K562 (cell line): ENCODE results near the gene CDKL1. TPM values are rescaled to one million over a fixed set of nuclear protein-coding genes. Genes with fewer than 3 reads are reported as not detected.

Experiments
- CBFA2T2 ChIP-seq: fragments of 450-650 bp; conservative IDR thresholded peaks from 2 replicates; pipeline ENCODE4 v1.6.1; 2017; ENCODE audit warnings: mild to moderate bottlenecking
- CBX8 ChIP-seq: fragments of 200-600 bp; sonication (generic); IDR thresholded peaks from 2 replicates; pipeline ENCODE4 v1.6.1; 2012; ENCODE audit warnings: borderline replicate concordance, mixed run types, low read depth, mild to moderate bottlenecking, moderate library complexity, mixed read lengths, low read length, control low read depth, inconsistent platforms; ENCODE audit not compliant: poor library complexity, severe bottlenecking; ENCODE audit errors: extremely low read depth
- CCAR2 ChIP-seq: fragments of 200-400 bp; formaldehyde crosslinking; IDR thresholded peaks from 2 replicates; pipeline ENCODE4 v1.6.1; 2017; ENCODE audit warnings: mild to moderate bottlenecking, low read depth, low read length
- CCNT2 ChIP-seq: IDR thresholded peaks from 2 replicates; pipeline ENCODE4 v1.6.1; 2011; ENCODE audit warnings: borderline replicate concordance, low read depth, mild to moderate bottlenecking, moderate library complexity, mixed read lengths, low read length; ENCODE audit not compliant: insufficient read length; ENCODE audit errors: extremely low read depth
- CHAMP1 ChIP-seq: fragments of 450-650 bp; IDR thresholded peaks from 2 replicates; pipeline ENCODE4 v1.6.1; 2016; ENCODE audit warnings: mild to moderate bottlenecking
- DDX20 ChIP-seq: fragments of 450-650 bp; IDR thresholded peaks from 2 replicates; pipeline ENCODE4 v1.6.1; 2016; ENCODE audit warnings: missing genetic modification characterization, low read depth, mild to moderate bottlenecking, missing compliant biosample characterization, moderate library complexity
- E2F3 ChIP-seq: fragments of 250-450 bp; sonication (Bioruptor Pico); IDR thresholded peaks from 2 replicates; pipeline ENCODE4 v1.4.0; 2020; ENCODE audit warnings: mild to moderate bottlenecking
- E2F4 ChIP-seq: sonication (generic); formaldehyde crosslinking; IDR thresholded peaks from 2 replicates; pipeline ENCODE4 v1.8.0; 2022; ENCODE audit warnings: mild to moderate bottlenecking, low read depth, missing genetic modification reagents
- HNRNPH1 ChIP-seq: fragments of 200-400 bp; formaldehyde crosslinking; optimal IDR thresholded peaks from 2 replicates; pipeline ENCODE3; 2017; ENCODE audit warnings: low read depth, mild to moderate bottlenecking, low read length, moderate library complexity
- KDM1A ChIP-seq, 2 experiments: fragments of 450-650 bp; IDR thresholded peaks; 2 replicates each; pipeline ENCODE4 v1.6.1; 2016; ENCODE audit warnings: mild to moderate bottlenecking in 2 of 2
- LCOR ChIP-seq: sonication (generic); formaldehyde crosslinking; IDR thresholded peaks from 2 replicates; pipeline ENCODE4 v1.8.0; 2022; ENCODE audit warnings: mild to moderate bottlenecking, missing genetic modification reagents
- NFXL1 ChIP-seq: fragments of 450-650 bp; formaldehyde crosslinking; IDR thresholded peaks from 2 replicates; pipeline ENCODE4 v1.4.0; 2021; ENCODE audit warnings: mild to moderate bottlenecking
- PTTG1 ChIP-seq: fragments of 450-650 bp; IDR thresholded peaks from 2 replicates; pipeline ENCODE4 v1.6.1; 2016; ENCODE audit warnings: low read depth, mild to moderate bottlenecking, missing genetic modification characterization, missing compliant biosample characterization
- RNF2 ChIP-seq: sonication (generic); IDR thresholded peaks from 2 replicates; pipeline ENCODE4 v1.6.1; 2016
- SP2 ChIP-seq: IDR thresholded peaks from 2 replicates; pipeline ENCODE4 v1.6.1; 2011; ENCODE audit warnings: mild to moderate bottlenecking, low read depth, low read length, moderate library complexity; ENCODE audit not compliant: poor library complexity, severe bottlenecking; ENCODE audit errors: extremely low read depth
- TAL1 ChIP-seq: fragments of 450-650 bp; IDR thresholded peaks from 2 replicates; pipeline ENCODE4 v1.6.1; 2016; ENCODE audit warnings: mild to moderate bottlenecking
- ZNF12 ChIP-seq: sonication (generic); formaldehyde crosslinking; IDR thresholded peaks from 2 replicates; pipeline ENCODE4 v1.4.0; 2020; ENCODE audit warnings: mild to moderate bottlenecking, missing genetic modification reagents
- ZNF184 ChIP-seq: sonication (generic); formaldehyde crosslinking; IDR thresholded peaks from 2 replicates; pipeline ENCODE4 v1.5.0; 2020; ENCODE audit warnings: missing genetic modification reagents
- ZNF778 ChIP-seq: fragments of 450-650 bp; formaldehyde crosslinking; IDR thresholded peaks from 2 replicates; pipeline ENCODE4 v1.4.0; 2020; ENCODE audit warnings: mild to moderate bottlenecking, moderate library complexity
- polyA plus RNA-seq, 8 experiments: library from polyadenylated mRNA; depleted of rRNA in 4 of 8; stranded (reverse) in 5 of 8; unstranded in 3 of 8; fragments of >200 nt; fragmentation: Nextera tagmentation in 2 of 8; fragmentation: Illumina TruSeq in 1 of 8; extraction: Ambion mirVana in 2 of 8; extraction: Trizol in 1 of 8; gene quantifications; 2 replicates each; pipeline versions ENCODE4 v1.2.1 to v1.2.3, GENCODE V29; 2011 to 2014; ENCODE audit warnings: inconsistent platforms in 1 of 8, missing spikeins in 1 of 8
- total RNA-seq, 7 experiments: library from RNA; depleted of rRNA in 6 of 7; stranded (reverse); fragments of >200 nt in 6 of 7; fragmentation: Illumina TruSeq in 2 of 7; extraction: Trizol in 2 of 7; gene quantifications; 2 replicates each; pipeline versions ENCODE4 v1.2.1 to v1.2.3, GENCODE V29; 2011 to 2021; ENCODE audit warnings: low replicate concordance in 1 of 7
- TF ChIP-seq, protein P1 (sequence below), 2 experiments: fragments of 450-650 bp in 1 of 2; sonication (generic) in 1 of 2; formaldehyde crosslinking in 1 of 2; IDR thresholded peaks in 1 of 2; conservative IDR thresholded peaks in 1 of 2; 2 replicates each; pipeline versions ENCODE4 v1.6.1 to v1.8.1; 2016 to 2023; ENCODE audit warnings: mild to moderate bottlenecking in 2 of 2, moderate library complexity in 2 of 2, inconsistent platforms in 1 of 2, missing genetic modification reagents in 1 of 2
- TF ChIP-seq, protein P2 (sequence below): fragments of 450-650 bp; IDR thresholded peaks from 2 replicates; pipeline ENCODE4 v1.6.1; 2016

The CDKL1 gene
- total and polyA plus RNA-seq, 9 of the 15 experiments (the other 6 are each of a cell fraction or from before 2014, with no cell fraction given), result 2.3 to 35.0 (median 7.5) TPM

GRCh38 chr14:50321009-50321660 lies 75.5 kb downstream of the CDKL1 start (continued):
- no peak for TF ChIP-seq PTTG1
- TF ChIP-seq RNF2, result no peak
- TF ChIP-seq CCNT2, result no peak
- no peak for TF ChIP-seq ZNF778 (CRISPR knock-in tag)
- no peak for TF ChIP-seq ZNF184 (CRISPR knock-in tag)
- no peak for TF ChIP-seq CCAR2
- TF ChIP-seq LCOR (CRISPR knock-in tag), result no peak
- TF ChIP-seq NFXL1, result no peak
- no peak for TF ChIP-seq SP2
- TF ChIP-seq E2F4 (CRISPR knock-in tag), result no peak
- 0 out of 2 replicates have a peak, but pooled peaks have one; percentile 29 for TF ChIP-seq CHAMP1
- TF ChIP-seq CBX8, result no peak
- TF ChIP-seq DDX20 (tag), result no peak
- no peak for TF ChIP-seq KDM1A (IDR thresholded peaks at IDR 0.05)
- TF ChIP-seq TAL1, result peak; percentile 32
- TF ChIP-seq, protein P1, sequence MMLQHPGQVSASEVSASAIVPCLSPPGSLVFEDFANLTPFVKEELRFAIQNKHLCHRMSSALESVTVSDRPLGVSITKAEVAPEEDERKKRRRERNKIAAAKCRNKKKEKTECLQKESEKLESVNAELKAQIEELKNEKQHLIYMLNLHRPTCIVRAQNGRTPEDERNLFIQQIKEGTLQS (IDR thresholded peaks at IDR 0.05), result peak; percentile 97
- TF ChIP-seq, protein P1 (CRISPR knock-in tag; conservative IDR thresholded peaks at IDR 0.05), result peak; percentile 87; the same call in 1 of the 2 replicates
- TF ChIP-seq CBFA2T2, result peak; percentile 24
- no peak for TF ChIP-seq E2F3 (CRISPR knock-in tag)
- TF ChIP-seq, protein P2, sequence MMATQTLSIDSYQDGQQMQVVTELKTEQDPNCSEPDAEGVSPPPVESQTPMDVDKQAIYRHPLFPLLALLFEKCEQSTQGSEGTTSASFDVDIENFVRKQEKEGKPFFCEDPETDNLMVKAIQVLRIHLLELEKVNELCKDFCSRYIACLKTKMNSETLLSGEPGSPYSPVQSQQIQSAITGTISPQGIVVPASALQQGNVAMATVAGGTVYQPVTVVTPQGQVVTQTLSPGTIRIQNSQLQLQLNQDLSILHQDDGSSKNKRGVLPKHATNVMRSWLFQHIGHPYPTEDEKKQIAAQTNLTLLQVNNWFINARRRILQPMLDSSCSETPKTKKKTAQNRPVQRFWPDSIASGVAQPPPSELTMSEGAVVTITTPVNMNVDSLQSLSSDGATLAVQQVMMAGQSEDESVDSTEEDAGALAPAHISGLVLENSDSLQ, result peak; percentile 93
- TF ChIP-seq HNRNPH1, result no peak
- no peak for TF ChIP-seq ZNF12 (CRISPR knock-in tag)
